Loucy (cell line): ENCODE results near the gene ALCAM.

Source experiments
- CTCF ChIP-seq: fragments of 200-600 bp; sonication (generic); conservative IDR thresholded peaks from 2 replicates; pipeline ENCODE4 v1.5.1; 2014; ENCODE audit warnings: mild to moderate bottlenecking, antibody characterized with exemption, low read length
- EZH2phosphoT487 ChIP-seq: fragments of 200-600 bp; IDR thresholded peaks from 2 replicates; pipeline ENCODE4 v1.6.1; 2018; ENCODE audit warnings: antibody characterized with exemption, mild to moderate bottlenecking, moderate library complexity, borderline replicate concordance

- TF ChIP-seq CTCF (no peak), EZH2phosphoT487 (no peak)
Observed at GRCh38 chr3:105397974-105398373, 31.3 kb downstream of the ALCAM start.
